Measurements from ENCODE around the gene PBX1.

- TF ChIP-seq EZH2 (IDR thresholded peaks at IDR 0.05; ENCODE audit: borderline replicate concordance, low read depth, low read length, severe bottlenecking) (no peak), CTCF (IDR thresholded peaks at IDR 0.05; ENCODE audit: extremely low read depth in 1 of 2, insufficient read depth in 1 of 2, low read depth in 1 of 2, low read length in 2 of 2) (no peak), MYC (IDR thresholded peaks at IDR 0.05; ENCODE audit: low read depth, low read length) (no peak), POLR2A (IDR thresholded peaks at IDR 0.05; ENCODE audit: low read depth, low read length) (no peak), MAX (IDR thresholded peaks at IDR 0.05; ENCODE audit: insufficient read depth, insufficient read length) (no peak), POLR2AphosphoS5 (IDR thresholded peaks at IDR 0.05; ENCODE audit: insufficient read depth, low read depth, low read length) (no peak), FOS (IDR thresholded peaks at IDR 0.05; ENCODE audit: borderline replicate concordance, insufficient read depth, low read length) (no peak), GATA2 (IDR thresholded peaks at IDR 0.05; ENCODE audit: insufficient read depth, insufficient read length, low read depth, low read length) (no peak), JUN (IDR thresholded peaks at IDR 0.05; ENCODE audit: borderline replicate concordance, insufficient read depth, insufficient read length, low read depth) (no peak)
These were observed 23.9 kb upstream of the PBX1 start for GRCh38 chr1:164534863-164535610.
